Medulla oblongata (tissue), 1 donor: Measurements from ENCODE around the gene LDB3.

Experiments
- DNase-seq: peaks from one replicate; pipeline ENCODE4 v3.0.0-alpha.2; 2015; ENCODE audit errors: extremely low spot score

The LDB3 gene

DNA sequence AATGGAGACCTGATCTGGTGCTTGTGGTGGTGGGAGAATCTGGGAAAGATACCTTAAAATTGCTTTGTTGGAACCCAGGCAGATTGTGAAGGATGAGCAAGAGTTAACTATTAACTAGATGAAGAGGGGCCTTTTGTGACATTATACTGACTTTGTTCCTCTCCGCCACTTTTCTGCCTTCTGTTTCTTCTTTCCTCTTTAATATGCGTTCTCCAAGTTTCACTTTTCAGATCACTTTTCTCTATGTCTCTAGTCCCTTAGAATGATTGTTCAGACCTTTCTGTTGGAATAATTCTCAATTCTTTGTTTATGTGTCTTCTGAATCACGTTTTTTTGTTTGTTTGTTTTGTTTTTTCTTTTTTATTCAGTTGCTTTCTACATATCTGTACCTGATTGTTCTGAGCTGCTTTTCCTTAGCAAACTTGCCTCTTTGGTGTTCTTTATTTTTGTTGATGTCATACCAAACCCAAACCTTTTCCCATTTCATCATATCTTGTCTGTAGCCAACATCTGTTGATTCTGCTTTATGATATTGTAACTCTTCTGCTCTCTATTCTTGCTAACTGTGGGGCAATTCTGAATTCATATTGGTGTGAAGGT, 90.9 kb downstream of the LDB3 start:
- no peak for DNase-seq

DNA sequence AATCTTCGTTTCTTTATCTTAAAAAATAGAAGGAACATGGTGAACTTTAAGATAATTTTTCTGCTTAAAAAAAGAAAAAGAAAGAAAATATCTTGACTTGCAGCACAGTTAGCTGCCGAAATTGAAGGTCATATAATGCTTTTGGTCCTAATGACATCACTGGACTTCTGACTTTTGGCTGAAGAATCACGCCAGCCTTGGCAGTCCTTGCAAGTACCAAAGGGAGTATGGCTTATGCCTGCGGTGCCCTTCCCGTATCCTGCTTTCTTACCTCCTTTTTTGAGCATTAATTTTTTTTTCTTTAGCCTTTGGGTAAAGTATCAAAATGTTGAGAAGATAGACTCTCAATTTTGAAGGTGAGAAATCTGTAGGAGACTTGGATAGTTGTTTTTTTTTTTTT, 95.1 kb downstream of the LDB3 start:
- no peak for DNase-seq

- no peak for DNase-seq
Measured at GRCh38 chr10:86765548-86765947, 97.2 kb downstream of the LDB3 start.

DNA sequence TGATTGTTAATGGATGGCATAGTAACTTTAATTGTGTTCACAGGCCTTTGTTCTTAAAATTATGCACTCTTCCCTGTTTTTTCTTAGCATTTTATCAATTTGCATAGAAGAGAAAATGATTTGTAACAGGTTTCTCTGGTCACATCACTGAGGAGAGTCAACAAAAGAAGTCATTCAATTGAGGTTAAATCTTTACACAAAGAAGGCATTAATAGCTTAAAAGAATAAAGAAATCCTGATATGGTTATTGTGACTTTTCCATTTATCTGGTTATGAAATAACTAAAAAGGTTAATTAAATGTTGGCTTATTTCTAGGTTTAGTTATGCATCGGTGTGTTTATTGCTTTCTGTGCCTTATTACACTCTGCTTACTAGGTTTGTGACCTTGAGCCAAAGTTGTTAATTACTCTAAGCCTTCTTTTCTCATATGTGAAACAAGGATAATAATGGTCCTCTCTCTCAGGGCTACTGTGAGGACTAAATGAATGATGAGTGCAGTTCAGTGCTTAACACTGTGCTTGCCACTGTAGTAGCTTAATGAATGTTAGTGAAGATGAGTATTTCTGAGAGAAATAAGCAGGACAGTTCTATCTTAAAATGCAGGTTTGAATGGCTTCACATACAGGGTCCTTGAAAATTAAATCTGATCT, 100.2 kb downstream of the LDB3 start:
- no peak for DNase-seq

GRCh38 chr10:86769991-86770390, 101.7 kb downstream of the LDB3 start:
- no peak for DNase-seq

GRCh38 chr10:86770412-86770960, 102.2 kb downstream of the LDB3 start:
- no peak for DNase-seq

DNA sequence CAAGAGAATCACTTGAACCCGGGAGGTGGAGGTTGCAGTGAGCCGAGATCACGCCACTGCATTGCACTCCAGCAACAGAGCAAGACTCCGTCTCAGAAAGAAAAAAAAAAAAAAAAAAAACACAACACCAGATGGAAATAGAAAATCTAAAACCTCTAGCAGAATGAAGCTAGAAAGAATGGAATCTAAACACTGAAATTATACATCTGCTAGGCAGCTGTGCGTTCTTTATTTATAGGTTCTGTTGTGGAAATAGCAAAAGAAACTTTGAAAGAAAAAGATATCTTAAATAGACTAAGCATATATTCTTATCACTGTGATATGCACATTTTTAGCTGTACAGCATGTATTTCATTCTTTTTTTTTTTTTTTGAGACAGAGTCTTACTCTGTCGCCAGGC, 105.2 kb downstream of the LDB3 start:
- DNase-seq: no peak

DNA sequence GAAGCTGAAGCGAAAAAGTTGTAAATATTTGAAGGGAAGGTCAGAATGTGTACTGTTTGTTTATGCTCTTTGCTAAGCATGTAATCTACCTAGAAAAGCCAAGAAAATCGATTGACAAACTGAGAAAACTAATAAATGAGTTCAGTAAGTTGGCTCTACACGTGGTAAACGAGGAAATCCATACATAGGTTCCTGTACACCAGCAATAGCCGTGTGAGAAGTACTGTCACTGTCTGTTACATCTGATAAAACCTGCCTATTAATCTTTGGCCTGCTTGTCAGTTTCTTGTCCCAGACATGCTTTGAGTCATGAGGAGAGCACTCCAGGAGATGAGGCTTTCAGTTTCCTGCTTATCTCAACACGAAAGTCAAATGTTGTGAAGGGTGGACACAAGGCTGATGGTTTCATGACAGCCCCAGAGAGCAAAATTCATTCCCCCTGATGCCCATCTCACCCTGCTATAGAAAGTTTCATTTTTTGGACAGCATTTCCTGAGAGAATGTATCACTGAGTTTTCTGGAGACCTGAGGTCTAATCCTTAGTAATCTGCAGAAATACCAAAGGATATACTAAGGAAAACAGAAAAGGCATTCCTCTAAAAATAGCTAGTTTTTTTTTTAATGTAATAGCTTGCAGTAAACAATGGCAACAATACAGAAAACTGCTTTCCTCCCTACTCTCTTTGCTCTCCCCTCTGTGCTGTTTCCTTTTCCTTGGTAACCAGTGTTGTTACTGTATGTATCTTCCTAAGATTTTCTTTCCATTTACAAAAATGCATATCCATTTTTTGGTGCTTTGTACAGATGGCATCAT, 107.0 kb downstream of the LDB3 start:
- no peak for DNase-seq

GRCh38 chr10:86775870-86776180, 107.5 kb downstream of the LDB3 start:
- DNase-seq: no peak

DNA sequence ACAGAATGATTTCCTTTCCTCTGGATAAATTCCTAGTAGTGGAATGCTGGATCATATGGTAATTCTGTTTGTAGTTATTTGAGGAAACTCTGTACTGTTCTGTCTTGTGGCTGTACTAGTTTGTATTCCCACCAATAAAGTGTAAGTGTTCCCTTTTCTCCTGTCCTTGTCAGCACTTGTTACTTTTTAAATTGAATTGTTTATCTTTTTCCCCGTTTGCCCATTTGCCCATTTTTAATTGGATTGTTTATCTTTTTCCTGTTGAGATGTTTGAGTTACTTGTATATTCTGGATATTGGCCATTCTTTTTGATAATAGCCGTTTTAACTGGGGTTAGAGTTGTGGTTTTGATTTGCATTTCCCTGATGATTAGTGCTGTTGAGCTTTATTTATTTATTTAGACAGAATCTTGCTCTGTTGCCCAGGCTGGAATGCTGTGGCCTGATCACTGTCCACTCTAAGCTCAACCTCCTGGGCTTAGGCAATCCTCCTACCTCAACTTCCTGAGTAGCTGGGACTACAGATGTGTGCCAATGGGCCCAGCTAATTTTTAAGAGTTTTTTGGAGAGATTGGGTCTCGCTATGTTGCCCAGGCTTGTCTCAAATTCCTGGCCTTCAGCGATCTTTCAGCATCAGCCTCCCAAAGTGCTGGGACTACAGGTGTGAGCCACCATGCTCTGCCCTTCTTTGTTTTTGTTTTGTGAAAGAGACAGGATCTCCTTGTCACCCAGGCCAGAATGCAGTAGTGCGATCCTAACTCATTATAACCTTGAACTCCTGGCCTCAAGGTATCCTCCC, 111.1 kb downstream of the LDB3 start:
- DNase-seq: no peak

- DNase-seq: no peak
Measured at GRCh38 chr10:86782701-86783418, 114.5 kb downstream of the LDB3 start.

GRCh38 chr10:86785037-86785436, 116.7 kb downstream of the LDB3 start:
- DNase-seq: no peak
